GM20431 (cell line): ENCODE results near the gene RBM47.
"Not testable (repeated sequence)": the region's sequence is repeated elsewhere in the genome, so short reads cannot be mapped to it uniquely, and the experiment has no call there.

Experiments used
- in situ Hi-C: fragments of 300-500 bp; cut with MseI, MboI; formaldehyde crosslinking; loops from one replicate; pipeline ENCODE4 v1.15.0; 2020; ENCODE audit warnings: low sequenced_read_pairs; ENCODE audit not compliant: unreplicated experiment

RBM47 gene

GRCh38 chr4:40629401-40630334, at the start of gene RBM47:
RBM47 (minus strand) TSS chr4:40629864; CDS start chr4:40438893, 190,971 bp downstream.
- in situ Hi-C loops, result no loop called here

GRCh38 chr4:40678421-40678820, 48.8 kb upstream of the RBM47 start:
- in situ Hi-C loops, result no loop called here

DNA sequence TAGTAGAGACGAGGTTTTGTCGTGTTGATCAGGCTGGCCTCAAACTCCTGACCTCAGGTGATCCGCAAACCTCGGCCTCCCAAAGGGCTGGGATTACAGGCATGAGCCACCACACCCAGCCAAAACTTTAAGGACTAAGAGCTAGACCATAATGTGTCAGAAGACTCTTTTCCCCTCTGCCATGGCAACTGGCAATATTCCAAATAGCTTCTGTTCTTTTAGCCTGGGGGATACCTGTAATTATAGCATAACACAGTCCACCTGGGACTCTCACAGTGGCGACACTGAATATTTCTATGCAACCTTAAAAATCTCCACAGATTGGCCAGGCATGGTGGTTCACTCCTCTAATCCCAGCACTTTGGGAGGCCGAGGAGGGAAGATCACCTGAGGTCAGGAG, 45.5 kb upstream of the RBM47 start:
- in situ Hi-C loops, result no loop called here

DNA sequence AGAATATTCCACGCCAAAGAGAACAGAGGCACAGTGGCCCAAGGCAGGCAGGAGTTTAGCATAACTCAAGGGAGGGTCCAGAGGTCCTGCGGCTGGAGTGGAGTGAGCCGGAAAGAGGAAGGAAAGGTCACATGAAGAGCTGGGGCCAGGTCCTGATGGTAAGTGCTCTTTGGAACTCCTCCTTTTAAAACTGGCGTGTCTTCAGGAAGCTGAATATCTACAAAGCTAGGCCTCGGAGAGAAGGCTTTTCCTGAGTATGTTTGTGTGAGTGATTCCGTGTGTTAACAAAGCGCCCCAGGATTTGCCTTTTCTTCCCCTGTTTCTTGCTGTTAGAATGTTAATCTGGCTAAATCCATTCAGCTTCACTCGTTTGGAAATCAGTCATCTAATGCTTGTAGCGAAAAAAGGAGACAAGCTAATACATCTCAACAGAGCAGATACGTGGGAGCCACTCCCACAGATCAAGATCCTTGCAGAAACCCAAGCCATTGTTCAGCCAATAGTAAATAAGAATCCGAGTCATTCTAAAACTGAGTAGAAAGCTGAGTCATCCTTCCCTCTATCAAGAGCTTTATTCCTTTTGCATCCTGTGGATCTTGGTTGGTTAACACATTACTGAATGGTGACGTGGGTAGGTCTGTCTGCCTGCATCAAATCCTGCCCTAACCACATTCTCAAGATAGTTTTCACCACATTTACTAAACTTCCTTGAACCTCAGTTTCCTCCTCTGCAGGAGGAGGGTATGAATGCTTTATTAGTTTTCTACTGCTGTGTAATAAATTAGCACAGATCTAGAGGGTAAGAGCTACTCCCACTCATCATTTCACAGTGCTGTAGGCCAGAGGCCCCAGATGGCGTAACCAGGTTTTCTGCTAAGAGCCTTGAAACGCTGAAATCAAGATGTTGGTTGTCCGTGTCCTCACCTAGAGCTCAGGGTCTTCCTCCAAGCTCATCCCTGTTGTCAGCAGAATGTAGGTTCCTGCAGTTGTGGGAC, 43.2 kb upstream of the RBM47 start:
- in situ Hi-C loops, result no loop called here

DNA sequence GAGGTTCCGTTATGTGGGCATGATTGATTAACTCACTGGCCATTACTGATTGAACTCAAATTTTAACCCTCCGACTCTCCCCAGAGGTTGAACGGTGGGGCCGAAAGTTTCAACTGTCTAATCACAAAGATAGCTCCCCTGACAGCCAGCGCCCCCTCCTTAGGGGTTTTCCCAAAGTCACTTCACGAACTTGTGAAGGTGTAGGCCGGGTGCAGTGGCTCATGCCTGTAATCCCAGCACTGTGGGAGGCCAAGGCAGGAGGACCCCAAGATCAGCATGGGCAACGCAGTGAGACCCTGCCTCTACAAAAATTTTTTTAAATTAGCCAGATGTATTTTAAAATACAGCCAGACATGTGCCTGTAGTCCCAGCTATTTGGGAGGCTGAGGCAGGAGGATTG, 39.8 kb upstream of the RBM47 start:
- in situ Hi-C loops, result no loop called here

DNA sequence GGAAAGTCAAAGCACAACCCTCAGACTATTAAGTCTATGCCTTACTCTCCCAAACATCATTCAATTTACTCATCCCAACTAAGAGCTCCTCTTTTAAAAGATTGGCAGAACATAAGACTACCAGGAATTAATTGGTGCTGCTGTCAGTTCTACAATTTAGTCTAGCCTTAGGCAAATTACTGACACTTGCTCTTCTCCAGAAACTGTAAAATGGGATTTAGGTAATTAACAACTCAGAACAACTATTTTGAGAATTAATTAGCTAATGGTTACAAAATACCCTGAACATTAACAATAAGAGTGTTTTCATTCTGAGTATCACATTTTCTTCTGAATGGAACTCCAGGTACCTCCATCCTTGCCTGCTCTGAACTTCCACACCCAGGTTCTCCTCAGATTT, 36.2 kb upstream of the RBM47 start:
- in situ Hi-C loops, result no loop called here

- in situ Hi-C loops, result no loop called here
Measured at GRCh38 chr4:40662962-40663604, 33.4 kb upstream of the RBM47 start.

- in situ Hi-C loops, result no loop called here
Measured at GRCh38 chr4:40661803-40662202, 32.1 kb upstream of the RBM47 start.

DNA sequence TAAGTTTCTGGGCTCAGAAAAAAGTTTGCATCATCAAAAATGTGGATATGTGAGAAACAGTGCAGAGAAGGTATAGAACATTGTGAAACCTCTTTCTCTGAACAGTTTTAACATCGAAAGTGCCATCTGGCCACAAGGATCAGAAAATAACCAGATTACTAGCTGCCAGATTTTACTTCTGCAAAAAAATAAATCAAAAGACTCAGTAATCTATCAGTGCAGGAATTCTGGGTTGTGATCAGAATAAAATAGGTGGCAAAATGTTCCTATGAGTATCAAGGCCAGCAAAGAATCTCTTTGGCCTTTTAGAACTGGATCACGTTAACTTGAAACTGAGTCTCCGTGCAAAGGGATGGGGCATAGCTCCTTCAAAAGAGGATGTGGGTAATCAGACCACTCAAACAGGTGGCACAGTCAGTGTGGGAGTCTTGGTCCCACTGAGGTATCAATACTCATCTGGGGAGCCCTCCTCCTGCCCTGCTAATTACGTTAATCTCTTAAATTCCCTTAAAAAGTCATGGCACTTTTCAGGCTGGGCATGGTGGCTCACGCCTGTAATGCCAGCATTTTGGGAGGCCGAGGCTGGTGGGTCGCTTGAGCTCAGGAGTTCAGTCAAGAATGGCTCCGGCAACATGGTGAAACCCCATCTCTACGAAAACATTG, 26.7 kb upstream of the RBM47 start:
- in situ Hi-C loops, result no loop called here

- in situ Hi-C loops, result no loop called here
Measured at GRCh38 chr4:40651280-40651679, 21.6 kb upstream of the RBM47 start.

DNA sequence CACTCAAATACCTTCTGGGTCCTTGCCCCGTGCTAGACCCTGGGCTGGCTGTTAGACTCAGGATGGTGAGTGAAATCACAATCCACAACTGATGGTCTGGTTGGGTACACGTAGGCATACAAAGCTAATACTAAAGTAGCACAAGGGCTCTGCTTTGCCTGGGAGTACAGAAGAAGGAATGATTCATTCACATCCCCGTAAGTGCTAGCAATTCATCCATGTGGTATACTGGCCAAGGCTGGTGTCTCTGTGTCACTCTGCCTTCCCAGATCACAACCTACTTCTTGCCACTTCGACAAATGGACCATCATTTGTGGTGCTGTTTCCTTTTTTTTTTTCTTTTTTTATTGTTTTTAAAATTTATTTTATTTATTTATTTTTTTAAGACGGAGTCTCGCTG, 19.7 kb upstream of the RBM47 start:
- in situ Hi-C loops, result no loop called here

- in situ Hi-C loops, result no loop called here
Measured at GRCh38 chr4:40648742-40649281, 19.1 kb upstream of the RBM47 start.

DNA sequence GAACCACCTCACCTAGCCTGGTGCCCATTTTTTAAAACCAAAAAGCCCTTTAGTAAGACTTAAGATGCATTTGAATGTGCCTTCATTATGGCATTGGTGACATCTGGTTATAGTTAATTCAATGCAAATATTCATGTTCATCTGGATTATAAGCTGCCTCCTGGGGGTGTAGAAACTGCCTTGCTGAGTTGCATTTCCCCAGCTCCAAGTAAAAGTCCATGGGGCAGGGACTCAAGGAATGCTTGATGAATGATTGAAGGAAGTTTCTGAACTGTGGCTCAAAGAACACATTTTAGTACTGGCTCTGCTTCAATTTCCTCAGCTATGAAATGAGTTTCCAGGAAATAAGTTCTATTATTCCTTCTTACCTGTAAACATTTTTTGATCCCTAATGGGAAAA, 18.5 kb upstream of the RBM47 start:
- in situ Hi-C loops, result no loop called here

DNA sequence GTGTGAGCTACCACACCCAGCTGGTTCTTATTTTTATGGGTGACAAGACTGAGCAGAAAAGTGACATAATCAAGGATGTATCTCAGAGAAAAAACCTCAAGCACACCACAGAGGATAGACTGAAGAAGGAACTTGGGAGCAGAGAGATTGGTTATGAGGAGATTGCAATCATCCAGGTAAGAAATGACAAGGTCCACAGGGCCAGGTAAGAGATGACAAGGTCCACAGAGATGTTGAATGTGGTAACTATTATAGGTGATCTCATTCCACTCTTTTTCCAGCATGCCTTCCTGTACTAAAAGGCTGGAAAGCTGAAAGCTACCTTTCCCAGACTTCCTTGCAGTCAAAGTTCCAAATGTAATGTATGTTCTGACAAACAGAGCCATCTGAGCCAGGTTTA, 15.9 kb upstream of the RBM47 start:
- in situ Hi-C loops, result no loop called here

DNA sequence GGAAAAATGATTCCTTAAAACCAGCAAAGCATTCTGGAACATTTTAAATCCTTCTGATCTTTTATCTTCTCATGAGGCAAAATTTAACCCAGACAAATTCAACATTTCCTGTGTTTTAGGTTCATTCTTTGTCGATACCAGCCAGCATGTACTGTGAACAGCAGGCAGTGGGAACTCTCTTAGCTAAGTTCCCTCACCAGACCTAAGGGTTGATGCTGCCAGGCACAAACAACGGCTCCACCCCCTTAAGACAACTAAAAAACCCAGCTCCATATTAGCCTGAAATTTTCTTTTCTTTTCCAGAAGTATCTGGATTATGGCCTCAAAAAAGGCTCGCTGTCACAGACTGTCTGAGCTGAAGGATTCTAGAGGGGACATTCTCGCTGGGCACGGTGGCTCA, 2.4 kb upstream of the RBM47 start:
- in situ Hi-C loops, result no loop called here

- in situ Hi-C loops, result no loop called here
Measured at GRCh38 chr4:40630335-40631021, 814 bp upstream of the RBM47 start.

- in situ Hi-C loops, result no loop called here
Measured at GRCh38 chr4:40628888-40629287, 776 bp downstream of the RBM47 start.

DNA sequence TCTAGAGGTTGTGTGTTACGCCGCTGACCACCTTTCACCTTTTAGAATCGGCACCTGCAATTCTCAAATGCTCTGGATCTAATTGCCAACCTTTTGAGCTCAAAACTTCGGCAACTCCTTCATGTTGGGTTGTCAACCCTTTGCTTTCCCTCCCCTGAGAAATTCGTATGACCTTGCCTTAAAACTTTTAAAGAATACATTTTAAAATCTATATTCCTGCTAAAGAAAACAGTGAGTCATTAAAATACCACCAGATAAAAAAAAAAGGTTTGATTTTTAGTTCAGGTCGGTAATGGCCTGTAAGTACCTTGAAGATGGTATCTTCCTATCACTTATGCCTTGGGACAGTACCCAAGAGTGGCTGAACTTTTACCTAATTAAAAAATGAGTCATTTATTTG, 1.3 kb downstream of the RBM47 start:
- in situ Hi-C loops, result not testable (repeated sequence)

DNA sequence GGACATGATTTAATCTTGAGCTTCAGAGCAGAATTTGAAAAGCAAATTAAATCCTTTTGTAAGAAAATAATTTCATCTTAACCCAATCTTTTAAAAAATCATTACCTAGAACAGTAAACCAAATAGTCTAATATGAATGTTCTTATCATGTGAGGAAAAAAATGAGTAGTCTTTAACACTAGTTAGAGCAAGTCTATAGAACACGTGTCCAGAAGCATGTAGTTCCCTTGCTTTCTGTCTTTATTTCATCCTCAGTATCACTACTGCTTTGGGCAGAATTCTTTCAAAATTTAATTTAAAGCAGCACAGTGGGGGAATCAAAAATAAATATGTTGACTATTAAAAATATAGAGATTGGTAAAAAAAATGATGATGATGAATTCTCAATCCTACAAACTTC, 2.1 kb downstream of the RBM47 start:
- in situ Hi-C loops, result no loop called here
